Naive thymus-derived CD4-positive, alpha-beta T cell (primary cell): ENCODE results near the gene MED29. TPM values are rescaled to one million over a fixed set of nuclear protein-coding genes. Genes with fewer than 3 reads are reported as not detected.
A peak's percentile ranks its signal among the peaks of the same experiment; 100 is the strongest.

Experiments
- ATAC-seq: fragments of 150-1000 bp; cut with Tn5 transposase; 2 replicates; pipeline ENCODE4 v1.10.0; 2021; ENCODE audit warnings: mild to moderate bottlenecking, moderate library complexity
- CTCF ChIA-PET: fragments of 350-600 bp; sonication (Branson Sonifier 250); formaldehyde crosslinking; loops from one replicate; lab custom pipeline; 2021; ENCODE audit warnings: antibody characterized with exemption; lab: Charles Lee
- POLR2A ChIA-PET: fragments of 350-600 bp; sonication (Branson Sonifier 250); formaldehyde crosslinking; loops from one replicate; lab custom pipeline; 2021; ENCODE audit warnings: antibody characterized with exemption, inconsistent platforms; lab: Charles Lee
- DNase-seq, 9 donors: peaks; one replicate each; pipeline versions ENCODE4 v3.0.0 to v3.0.0-alpha.2; 2020 to 2022; ENCODE audit warnings: mixed read lengths in 1 of 9
- H3K27ac ChIP-seq: one replicate; pipeline ENCODE4 v1.7.0; 2013; ENCODE audit warnings: mild to moderate bottlenecking, low read depth, low read length, moderate library complexity
- H3K27me3 ChIP-seq, 2 donors: one replicate each; pipeline ENCODE4 v1.7.0; 2013; ENCODE audit warnings: low read length in 2 of 2, mild to moderate bottlenecking in 2 of 2, moderate library complexity in 2 of 2; ENCODE audit not compliant: control insufficient read depth in 2 of 2, insufficient read depth in 2 of 2
- H3K36me3 ChIP-seq, 3 experiments: 1 replicate in 2 of 3; 2 replicates in 1 of 3; pipeline ENCODE4 v1.7.0; 2013; ENCODE audit warnings: low read length in 3 of 3, mild to moderate bottlenecking in 3 of 3, moderate library complexity in 1 of 3; ENCODE audit not compliant: insufficient read depth in 3 of 3, control insufficient read depth in 2 of 3
- H3K4me1 ChIP-seq, 2 donors: one replicate each; pipeline ENCODE4 v1.7.0; 2013; ENCODE audit warnings: low read length in 2 of 2, mild to moderate bottlenecking in 2 of 2, moderate library complexity in 1 of 2; ENCODE audit not compliant: control insufficient read depth in 2 of 2, insufficient read depth in 2 of 2
- H3K4me3 ChIP-seq: 2 replicates; pipeline ENCODE4 v1.7.0; 2013; ENCODE audit warnings: mild to moderate bottlenecking, low read length
- H3K9me3 ChIP-seq, 3 experiments: 1 replicate in 2 of 3; 2 replicates in 1 of 3; pipeline ENCODE4 v1.7.0; 2013; ENCODE audit warnings: low read length in 3 of 3; ENCODE audit not compliant: control insufficient read depth in 2 of 3
- H3K27ac Mint-ChIP-seq, 9 donors: one replicate each; pipeline ENCODE4 v1.8.0; 2020 to 2022; ENCODE audit warnings: mixed read lengths in 9 of 9, mild to moderate bottlenecking in 8 of 9, moderate library complexity in 5 of 9, inconsistent platforms in 2 of 9
- H3K27me3 Mint-ChIP-seq, 5 donors: one replicate each; pipeline ENCODE4 v1.8.0; 2021 to 2022; ENCODE audit warnings: mixed read lengths in 5 of 5, mild to moderate bottlenecking in 1 of 5
- H3K36me3 Mint-ChIP-seq, 5 donors: one replicate each; pipeline ENCODE4 v1.8.0; 2020 to 2022; ENCODE audit warnings: mixed read lengths in 5 of 5, mild to moderate bottlenecking in 3 of 5, inconsistent platforms in 1 of 5
- H3K4me1 Mint-ChIP-seq, 7 donors: one replicate each; pipeline ENCODE4 v1.8.0; 2020 to 2022; ENCODE audit warnings: mixed read lengths in 7 of 7, mild to moderate bottlenecking in 3 of 7, inconsistent platforms in 1 of 7
- H3K4me3 Mint-ChIP-seq, 10 donors: one replicate each; pipeline ENCODE4 v1.8.0; 2020 to 2022; ENCODE audit warnings: mild to moderate bottlenecking in 10 of 10, mixed read lengths in 10 of 10, moderate library complexity in 6 of 10, inconsistent platforms in 2 of 10
- H3K9me3 Mint-ChIP-seq, 11 donors: one replicate each; pipeline ENCODE4 v1.8.0; 2020 to 2022; ENCODE audit warnings: mixed read lengths in 11 of 11, mild to moderate bottlenecking in 4 of 11, inconsistent platforms in 1 of 11, moderate library complexity in 1 of 11
- intact Hi-C, 2 donors: fragments of 100-400 bp; cut with micrococcal nuclease; formaldehyde crosslinking; loops; one replicate each; pipeline ENCODE4 v1.15.1; 2023
- polyA plus RNA-seq, 2 donors: library from polyadenylated mRNA; unstranded; fragments of 300-500 nt; fragmentation: Illumina TruSeq; gene quantifications; one replicate each; pipeline ENCODE4 v1.2.3, GENCODE V29; 2021
- total RNA-seq, 6 experiments: library from RNA in 5 of 6; stranded (reverse) in 5 of 6; gene quantifications; 1 replicate in 5 of 6; 2 replicates in 1 of 6; pipeline ENCODE4 v1.2.3 and lab custom pipeline; 2021 to 2026

Gene MED29
- total and polyA plus RNA-seq, 7 experiments from 2014 or later: 44.2 to 61.0 (median 52.0) TPM

DNA sequence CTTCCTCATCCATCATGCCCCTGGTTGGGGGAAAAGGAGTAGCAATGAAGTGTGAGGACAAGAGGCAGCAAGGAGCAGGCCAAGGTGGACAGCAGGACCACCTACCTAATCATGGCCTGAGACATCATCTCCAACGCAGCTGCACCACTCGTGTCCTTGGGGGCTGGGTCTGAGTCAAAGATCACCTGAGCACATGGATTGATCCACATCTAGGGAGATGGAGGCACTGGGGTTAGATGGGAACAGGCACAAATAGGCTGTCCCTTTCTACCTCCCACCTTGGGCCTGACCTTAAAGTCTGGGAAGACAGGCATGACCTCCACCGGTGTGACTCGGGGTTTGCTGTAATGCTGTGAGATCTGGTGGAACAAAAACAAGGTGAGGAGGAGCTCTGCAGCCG, 2.5 kb upstream of the MED29 start:
- H3K4me1 Mint-ChIP-seq: peaks cover 21 to 45% (median 32%) of the 10 kb centered on the region in 7 donors
- intact Hi-C loops: no loop called here
- no peak overlapping the region for H3K4me3 ChIP-seq
- peak overlapping the region in 6 of 10 donors; percentile 2 to 53 (median 34) for H3K4me3 Mint-ChIP-seq
- H3K27ac Mint-ChIP-seq: peak overlapping the region in 8 of 9 donors; percentile 23 to 100 (median 94)
- H3K4me1 ChIP-seq: peaks cover 16% of the 10 kb centered on the region in 2 donors
- H3K9me3 Mint-ChIP-seq: no peaks in the 10 kb centered on the region
- no peaks in the 10 kb centered on the region for H3K27me3 Mint-ChIP-seq
- H3K27ac ChIP-seq: peak overlapping the region; percentile 95
- ChIA-PET POLR2A (interaction anchor here (1.3 to 4.3 kb wide), 3 partner anchors 19 to 146 kb away, joined by 3 to 54 read pairs (median 6); partner anchors contain the start of gene ZFP36), CTCF (interaction anchor here (1.1 kb wide), 1 partner anchor 9 kb away, joined by 4 read pairs; no protein-coding TSS in a partner anchor)
- no peaks in the 10 kb centered on the region for H3K9me3 ChIP-seq
- peaks cover 10 to 39% (median 25%) of the 10 kb centered on the region in 5 donors for H3K36me3 Mint-ChIP-seq
- DNase-seq: peak in 1 of 9 donors; percentile 7
- peaks cover 16 to 65% (median 17%) of the 10 kb centered on the region in 3 experiments for H3K36me3 ChIP-seq
- no peak for ATAC-seq
- H3K27me3 ChIP-seq: no peaks in the 10 kb centered on the region

DNA sequence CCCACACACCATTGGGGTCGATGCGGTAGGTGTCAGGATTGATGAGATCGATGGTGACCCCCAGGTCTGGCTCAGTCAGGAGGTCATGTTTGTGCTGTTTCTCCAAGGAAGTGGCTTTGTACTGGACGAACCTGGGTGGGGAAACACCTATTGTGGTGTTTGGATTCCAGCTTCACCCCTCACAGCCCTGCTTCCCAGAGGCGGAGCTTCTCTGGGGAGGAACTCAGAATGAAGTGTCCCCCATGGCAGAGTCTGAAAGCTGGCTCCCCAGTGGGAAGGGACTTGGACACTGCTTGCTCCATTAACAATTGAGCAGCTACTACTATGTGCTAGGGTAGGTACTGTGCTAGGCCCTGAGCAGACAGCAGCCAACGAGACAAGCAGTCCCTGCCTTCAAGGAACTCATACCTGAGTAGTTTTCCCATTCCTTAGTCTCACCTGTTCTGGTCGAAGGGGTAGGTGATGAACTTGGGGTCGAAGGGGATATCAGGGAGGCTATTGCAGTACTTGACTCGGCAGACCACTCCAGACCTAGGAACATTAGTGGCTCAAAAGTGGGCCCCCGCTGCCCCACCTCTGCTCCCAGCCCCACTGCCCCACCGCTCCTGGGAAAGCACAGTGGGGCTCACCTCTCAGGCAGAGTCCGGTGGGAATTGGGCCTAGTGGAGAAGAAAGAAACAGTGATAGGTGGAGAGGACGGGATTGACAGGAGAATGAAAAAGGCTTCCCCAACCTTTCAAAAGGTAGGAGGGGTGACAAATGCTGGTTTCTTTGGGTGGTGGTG, 1.4 kb upstream of the MED29 start:
- POLR2A ChIA-PET: interaction anchor here (0.6 to 4.3 kb wide), 9 partner anchors 12 to 145 kb away, joined by 3 to 54 read pairs (median 10); partner anchors contain the start of genes RPS16, SAMD4B, SUPT5H and ZFP36
- H3K36me3 Mint-ChIP-seq: peaks cover 10 to 36% (median 27%) of the 10 kb centered on the region in 5 donors

DNA sequence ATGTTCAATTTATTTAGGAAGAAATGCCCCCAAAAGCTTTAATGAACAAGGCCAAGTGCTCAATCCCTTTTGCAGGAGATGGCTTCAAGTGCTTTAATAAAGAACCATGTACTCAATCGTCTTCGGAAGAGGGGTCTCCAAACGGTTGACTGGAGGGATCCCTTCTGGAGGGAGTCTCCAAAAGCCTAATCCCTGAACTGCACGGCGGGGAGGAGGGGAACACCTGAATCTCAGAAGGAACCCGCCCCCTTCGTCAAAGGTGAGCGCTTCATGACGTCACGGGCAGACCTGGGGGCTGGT, 777 bp upstream of the MED29 start:
- DNase-seq: peak in 1 of 9 donors; percentile 95
- ChIA-PET POLR2A (interaction anchor here (0.6 to 4.3 kb wide), 11 partner anchors 11 to 90 kb away, joined by 3 to 54 read pairs (median 22); partner anchors contain the start of genes GMFG, PLEKHG2, RPS16 and SAMD4B), CTCF (interaction anchor here (0.6 to 2.0 kb wide), 4 partner anchors 11 to 83 kb away, joined by 3 to 16 read pairs (median 4); partner anchors contain the start of gene PLEKHG2)
- H3K27me3 Mint-ChIP-seq: no peaks in the 10 kb centered on the region
- H3K27ac Mint-ChIP-seq: peak overlapping the region; percentile 95 to 100 (median 99)
- H3K36me3 ChIP-seq: peaks cover 26 to 60% (median 30%) of the 10 kb centered on the region in 3 experiments
- H3K9me3 ChIP-seq: no peaks in the 10 kb centered on the region
- H3K36me3 Mint-ChIP-seq: peaks cover 10 to 42% (median 32%) of the 10 kb centered on the region in 5 donors
- H3K4me1 ChIP-seq: peaks cover 16% of the 10 kb centered on the region in 2 donors
- H3K4me3 ChIP-seq: peak overlapping the region; percentile 84
- H3K9me3 Mint-ChIP-seq: no peaks in the 10 kb centered on the region
- no peak for ATAC-seq
- peak overlapping the region; percentile 89 to 99 (median 96) for H3K4me3 Mint-ChIP-seq
- intact Hi-C loops: loop anchor here (2.0 to 5.0 kb wide), 4 partner anchors 40 to 540 kb away; partner anchors contain the start of genes DYRK1B (in 1 of the 2) and EID2B (in 1 of the 2)
- H3K27ac ChIP-seq: peak overlapping the region; percentile 95
- no peaks in the 10 kb centered on the region for H3K27me3 ChIP-seq
- H3K4me1 Mint-ChIP-seq: peaks cover 21 to 54% (median 38%) of the 10 kb centered on the region in 7 donors

More for the DNA sequence above, 1.4 kb upstream of the MED29 start:
- peak overlapping the region; percentile 95 for H3K27ac ChIP-seq
- peaks cover 16% of the 10 kb centered on the region in 2 donors for H3K4me1 ChIP-seq
- H3K9me3 ChIP-seq: no peaks in the 10 kb centered on the region
- peaks cover 21 to 50% (median 36%) of the 10 kb centered on the region in 7 donors for H3K4me1 Mint-ChIP-seq
- ATAC-seq: no peak
- CTCF ChIA-PET: interaction anchor here (0.6 to 1.1 kb wide), 2 partner anchors 8 to 55 kb away, joined by 3 to 4 read pairs; no protein-coding TSS in a partner anchor
- no peaks in the 10 kb centered on the region for H3K27me3 ChIP-seq
- peak overlapping the region; percentile 89 to 99 (median 96) for H3K4me3 Mint-ChIP-seq
- H3K36me3 ChIP-seq: peaks cover 20 to 60% (median 26%) of the 10 kb centered on the region in 3 experiments
- H3K9me3 Mint-ChIP-seq: no peaks in the 10 kb centered on the region
- peak overlapping the region; percentile 84 for H3K4me3 ChIP-seq
- peak overlapping the region; percentile 95 to 100 (median 99) for H3K27ac Mint-ChIP-seq
- intact Hi-C loops: loop anchor here (2.0 to 5.0 kb wide), 4 partner anchors 39 to 539 kb away; partner anchors contain the start of genes DYRK1B (in 1 of the 2) and EID2B (in 1 of the 2)
- no peaks in the 10 kb centered on the region for H3K27me3 Mint-ChIP-seq
- DNase-seq: peak in 1 of 9 donors; percentile 11

DNA sequence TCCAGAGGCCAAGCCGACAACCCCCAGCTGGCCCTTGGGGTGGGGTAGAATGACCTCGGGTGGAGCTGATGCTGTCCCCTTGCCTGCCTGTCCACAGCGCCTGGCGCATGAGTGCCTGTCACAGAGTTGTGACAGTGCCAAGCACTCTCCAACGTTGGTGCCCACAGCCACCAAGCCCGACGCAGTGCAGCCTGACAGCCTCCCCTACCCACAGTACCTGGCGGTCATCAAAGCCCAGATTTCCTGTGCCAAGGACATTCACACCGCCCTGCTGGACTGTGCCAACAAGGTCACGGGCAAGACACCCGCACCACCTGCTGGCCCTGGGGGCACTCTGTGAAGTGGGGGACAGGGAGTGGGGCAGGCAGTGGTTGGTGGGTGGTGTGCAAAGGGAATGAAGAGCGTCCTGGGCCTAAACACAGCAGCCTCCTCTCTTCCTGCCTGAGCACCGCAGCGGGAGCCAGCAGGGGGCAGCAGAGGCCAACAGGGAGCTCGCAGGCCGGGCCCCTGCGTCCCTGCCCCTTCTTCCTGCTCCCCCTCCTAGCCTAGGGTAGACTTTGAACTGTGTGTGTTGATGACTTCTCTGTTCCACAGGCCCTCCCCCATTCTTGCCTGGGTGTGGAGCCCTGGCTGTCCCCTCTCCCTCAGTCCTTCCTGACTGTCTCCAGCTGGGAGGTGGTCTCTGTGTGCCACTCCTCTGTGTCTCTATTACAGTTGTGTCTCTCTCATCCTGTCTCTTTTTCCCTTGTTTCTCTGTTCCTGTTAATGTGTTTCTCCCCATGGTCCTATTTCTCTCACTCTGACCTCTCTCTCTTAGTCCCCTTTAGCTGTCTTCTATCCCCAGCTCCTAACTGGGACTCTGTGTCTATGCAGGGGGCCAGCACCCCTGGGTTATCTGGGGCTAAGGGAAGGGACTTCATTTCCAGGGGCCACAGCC, 6.5 kb downstream of the MED29 start:
- peaks cover 17 to 30% (median 21%) of the 10 kb centered on the region in 3 experiments for H3K36me3 ChIP-seq
- H3K27ac Mint-ChIP-seq: peak overlapping the region; percentile 84 to 96 (median 93)
- H3K9me3 Mint-ChIP-seq: no peaks in the 10 kb centered on the region
- H3K9me3 ChIP-seq: no peaks in the 10 kb centered on the region
- no peaks in the 10 kb centered on the region for H3K27me3 ChIP-seq
- peaks cover 39 to 42% of the 10 kb centered on the region in 2 donors for H3K4me1 ChIP-seq
- H3K4me1 Mint-ChIP-seq: peaks cover 27 to 68% (median 56%) of the 10 kb centered on the region in 7 donors
- intact Hi-C loops: loop anchor here (1.0 kb wide), 5 partner anchors 10 to 275 kb away; partner anchors contain the start of gene PLEKHG2 (in 2 of the 2)
- peaks cover 0 to 21% (median 11%) of the 10 kb centered on the region in 5 donors for H3K36me3 Mint-ChIP-seq
- POLR2A ChIA-PET: interaction anchor here (0.7 to 10.1 kb wide), 12 partner anchors 10 to 1890 kb away, joined by 3 to 250 read pairs (median 5); partner anchors contain the start of genes EID2B, GMFG, PLEKHG2 and RPS16
- H3K27me3 Mint-ChIP-seq: no peaks in the 10 kb centered on the region
- DNase-seq (peak; percentile 88 to 97 (median 93)), ATAC-seq (peak; percentile 71)
- CTCF ChIA-PET: interaction anchor here (0.5 to 7.4 kb wide), 12 partner anchors 8 to 275 kb away, joined by 3 to 121 read pairs (median 4); partner anchors contain the start of genes PLEKHG2, RPS16 and ZFP36
- peak overlapping the region; percentile 57 for H3K4me3 ChIP-seq
- peak overlapping the region; percentile 63 for H3K27ac ChIP-seq
- peak overlapping the region in 9 of 10 donors; percentile 48 to 80 (median 74) for H3K4me3 Mint-ChIP-seq

DNA sequence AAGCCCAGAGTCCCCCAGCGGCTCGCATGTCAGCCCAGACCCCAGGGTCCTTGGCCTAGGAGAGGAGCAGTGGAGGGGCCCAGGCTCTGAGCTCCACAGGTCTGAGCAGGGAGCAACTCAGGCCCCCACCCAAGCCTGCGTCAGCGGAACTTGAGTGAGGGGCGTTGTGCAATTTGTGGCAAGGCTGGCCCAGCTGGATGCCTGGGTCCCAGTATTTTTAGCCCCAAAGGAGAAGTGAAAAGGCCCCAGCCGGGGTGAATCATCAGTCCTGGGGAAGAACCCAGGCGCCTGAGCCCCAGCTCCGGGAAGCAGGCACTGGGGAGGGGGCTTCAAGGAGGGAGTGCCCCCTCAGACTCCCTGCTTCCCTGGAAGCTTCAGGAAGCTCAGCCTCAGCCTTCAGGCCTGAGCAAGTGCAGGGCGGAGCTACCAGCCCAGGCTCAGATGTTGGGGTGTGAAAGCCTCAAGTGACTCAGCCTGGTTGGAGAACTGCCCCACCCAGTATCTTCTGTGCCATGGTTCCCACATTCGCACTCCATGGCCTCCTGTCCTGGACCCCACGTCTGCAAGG, 7.2 kb downstream of the MED29 start:
- CTCF ChIA-PET: interaction anchor here (0.7 to 7.4 kb wide), 9 partner anchors 9 to 274 kb away, joined by 3 to 121 read pairs (median 5); partner anchors contain the start of genes PLEKHG2, RPS16 and ZFP36
- Histone ChIP-seq H3K4me1 (peaks cover 39 to 44% of the 10 kb centered on the region in 2 donors), H3K4me3 (peak overlapping the region; percentile 57), H3K36me3 (peaks cover 16 to 28% (median 20%) of the 10 kb centered on the region in 3 experiments), H3K27ac (peak overlapping the region; percentile 63), H3K27me3 (no peaks in the 10 kb centered on the region), H3K9me3 (no peaks in the 10 kb centered on the region)
- intact Hi-C loops: no loop called here
- H3K27ac Mint-ChIP-seq: peak overlapping the region; percentile 87 to 99 (median 96)
- no peaks in the 10 kb centered on the region for H3K27me3 Mint-ChIP-seq
- ATAC-seq (peak; percentile 26), DNase-seq (peak in 1 of 9 donors; percentile 62)
- no peaks in the 10 kb centered on the region for H3K9me3 Mint-ChIP-seq
- POLR2A ChIA-PET: interaction anchor here (0.7 to 10.1 kb wide), 9 partner anchors 10 to 1889 kb away, joined by 3 to 250 read pairs (median 13); partner anchors contain the start of genes EID2B, GMFG, PLEKHG2 and RPS16
- H3K4me3 Mint-ChIP-seq: peak overlapping the region in 9 of 10 donors; percentile 48 to 80 (median 74)
- H3K4me1 Mint-ChIP-seq: peaks cover 27 to 64% (median 56%) of the 10 kb centered on the region in 7 donors
- peaks cover 0 to 19% (median 10%) of the 10 kb centered on the region in 5 donors for H3K36me3 Mint-ChIP-seq
